ENCODE data around the gene CCDC159.

CCDC159 gene

DNA sequence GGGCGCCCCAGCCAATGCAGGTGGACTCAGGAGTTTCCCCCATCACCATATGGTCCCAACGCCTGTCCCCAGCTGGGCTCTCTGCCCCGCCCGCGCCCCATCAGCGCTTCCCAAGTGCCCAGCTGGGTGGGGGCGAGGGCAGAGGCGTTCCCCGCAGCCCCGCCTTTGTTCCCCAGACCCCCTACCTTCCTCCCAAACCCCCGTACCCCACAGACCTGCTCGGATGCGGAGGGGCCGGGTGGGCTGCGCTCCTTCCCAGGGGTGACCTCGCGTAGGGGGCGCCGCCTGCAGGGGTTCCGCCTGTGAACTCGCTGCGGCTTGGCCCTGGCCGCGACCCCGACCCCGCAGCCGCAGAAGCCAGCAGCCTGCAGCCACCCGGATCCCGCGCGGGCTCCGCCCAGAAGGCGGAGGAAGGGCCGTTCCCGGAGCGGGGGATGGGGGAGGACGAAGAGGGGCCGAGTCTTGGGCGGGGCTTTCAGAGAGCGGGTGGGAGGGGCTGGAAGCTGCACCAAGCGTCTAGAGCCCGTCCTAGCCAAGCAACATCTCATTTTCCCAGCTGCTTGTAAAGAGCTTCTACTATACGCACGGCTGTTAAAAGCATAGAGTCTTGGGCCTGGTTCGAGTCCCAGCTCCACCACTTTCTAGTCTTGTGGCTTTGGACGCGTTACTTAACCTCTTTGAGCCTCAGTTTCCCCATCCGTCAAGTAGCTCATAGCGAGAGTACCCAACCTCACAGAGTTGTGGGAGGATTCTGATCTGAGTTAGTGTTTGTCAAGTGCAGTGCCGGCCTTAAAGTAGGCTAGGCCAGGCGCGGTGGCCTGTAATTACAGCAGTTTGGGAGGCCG lies 6.8 kb upstream of the CCDC159 start, which contains the start of gene RAB3D (continued):
- no peak for TF ChIP-seq ZNF544 (tag by site-specific recombination; IDR thresholded peaks at IDR 0.05)
- TF ChIP-seq ZNF214 (tag by site-specific recombination; IDR thresholded peaks at IDR 0.05; ENCODE audit: borderline replicate concordance): no peak
- TF ChIP-seq, protein P1, sequence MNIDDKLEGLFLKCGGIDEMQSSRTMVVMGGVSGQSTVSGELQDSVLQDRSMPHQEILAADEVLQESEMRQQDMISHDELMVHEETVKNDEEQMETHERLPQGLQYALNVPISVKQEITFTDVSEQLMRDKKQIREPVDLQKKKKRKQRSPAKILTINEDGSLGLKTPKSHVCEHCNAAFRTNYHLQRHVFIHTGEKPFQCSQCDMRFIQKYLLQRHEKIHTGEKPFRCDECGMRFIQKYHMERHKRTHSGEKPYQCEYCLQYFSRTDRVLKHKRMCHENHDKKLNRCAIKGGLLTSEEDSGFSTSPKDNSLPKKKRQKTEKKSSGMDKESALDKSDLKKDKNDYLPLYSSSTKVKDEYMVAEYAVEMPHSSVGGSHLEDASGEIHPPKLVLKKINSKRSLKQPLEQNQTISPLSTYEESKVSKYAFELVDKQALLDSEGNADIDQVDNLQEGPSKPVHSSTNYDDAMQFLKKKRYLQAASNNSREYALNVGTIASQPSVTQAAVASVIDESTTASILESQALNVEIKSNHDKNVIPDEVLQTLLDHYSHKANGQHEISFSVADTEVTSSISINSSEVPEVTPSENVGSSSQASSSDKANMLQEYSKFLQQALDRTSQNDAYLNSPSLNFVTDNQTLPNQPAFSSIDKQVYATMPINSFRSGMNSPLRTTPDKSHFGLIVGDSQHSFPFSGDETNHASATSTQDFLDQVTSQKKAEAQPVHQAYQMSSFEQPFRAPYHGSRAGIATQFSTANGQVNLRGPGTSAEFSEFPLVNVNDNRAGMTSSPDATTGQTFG (tag by site-specific recombination; IDR thresholded peaks at IDR 0.05; ENCODE audit: borderline replicate concordance): no peak
- TF ChIP-seq ZNF76 (tag by site-specific recombination; IDR thresholded peaks at IDR 0.05; ENCODE audit: borderline replicate concordance, low read depth): no peak
- TF ChIP-seq IKZF3 (tag by site-specific recombination; IDR thresholded peaks at IDR 0.05): no peak
- TF ChIP-seq ZNF792 (tag by site-specific recombination; IDR thresholded peaks at IDR 0.05): no peak
- TF ChIP-seq ZFP37 (tag by site-specific recombination; IDR thresholded peaks at IDR 0.05): no peak
- TF ChIP-seq, protein P2, sequence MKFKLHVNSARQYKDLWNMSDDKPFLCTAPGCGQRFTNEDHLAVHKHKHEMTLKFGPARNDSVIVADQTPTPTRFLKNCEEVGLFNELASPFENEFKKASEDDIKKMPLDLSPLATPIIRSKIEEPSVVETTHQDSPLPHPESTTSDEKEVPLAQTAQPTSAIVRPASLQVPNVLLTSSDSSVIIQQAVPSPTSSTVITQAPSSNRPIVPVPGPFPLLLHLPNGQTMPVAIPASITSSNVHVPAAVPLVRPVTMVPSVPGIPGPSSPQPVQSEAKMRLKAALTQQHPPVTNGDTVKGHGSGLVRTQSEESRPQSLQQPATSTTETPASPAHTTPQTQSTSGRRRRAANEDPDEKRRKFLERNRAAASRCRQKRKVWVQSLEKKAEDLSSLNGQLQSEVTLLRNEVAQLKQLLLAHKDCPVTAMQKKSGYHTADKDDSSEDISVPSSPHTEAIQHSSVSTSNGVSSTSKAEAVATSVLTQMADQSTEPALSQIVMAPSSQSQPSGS (tag by site-specific recombination; IDR thresholded peaks at IDR 0.05; ENCODE audit: low read depth): no peak
- TF ChIP-seq ZNF521 (tag by site-specific recombination; IDR thresholded peaks at IDR 0.05): no peak
- TF ChIP-seq HOXD13 (CRISPR knock-in tag; IDR thresholded peaks at IDR 0.05; ENCODE audit: borderline replicate concordance): no peak
- peak; percentile 83 for TF ChIP-seq SP2 (tag by site-specific recombination; IDR thresholded peaks at IDR 0.05)
- TF ChIP-seq ZNF174 (tag by site-specific recombination; IDR thresholded peaks at IDR 0.05): no peak
- TF ChIP-seq ZNF514 (tag by site-specific recombination; IDR thresholded peaks at IDR 0.05): no peak
- TF ChIP-seq, protein P3, sequence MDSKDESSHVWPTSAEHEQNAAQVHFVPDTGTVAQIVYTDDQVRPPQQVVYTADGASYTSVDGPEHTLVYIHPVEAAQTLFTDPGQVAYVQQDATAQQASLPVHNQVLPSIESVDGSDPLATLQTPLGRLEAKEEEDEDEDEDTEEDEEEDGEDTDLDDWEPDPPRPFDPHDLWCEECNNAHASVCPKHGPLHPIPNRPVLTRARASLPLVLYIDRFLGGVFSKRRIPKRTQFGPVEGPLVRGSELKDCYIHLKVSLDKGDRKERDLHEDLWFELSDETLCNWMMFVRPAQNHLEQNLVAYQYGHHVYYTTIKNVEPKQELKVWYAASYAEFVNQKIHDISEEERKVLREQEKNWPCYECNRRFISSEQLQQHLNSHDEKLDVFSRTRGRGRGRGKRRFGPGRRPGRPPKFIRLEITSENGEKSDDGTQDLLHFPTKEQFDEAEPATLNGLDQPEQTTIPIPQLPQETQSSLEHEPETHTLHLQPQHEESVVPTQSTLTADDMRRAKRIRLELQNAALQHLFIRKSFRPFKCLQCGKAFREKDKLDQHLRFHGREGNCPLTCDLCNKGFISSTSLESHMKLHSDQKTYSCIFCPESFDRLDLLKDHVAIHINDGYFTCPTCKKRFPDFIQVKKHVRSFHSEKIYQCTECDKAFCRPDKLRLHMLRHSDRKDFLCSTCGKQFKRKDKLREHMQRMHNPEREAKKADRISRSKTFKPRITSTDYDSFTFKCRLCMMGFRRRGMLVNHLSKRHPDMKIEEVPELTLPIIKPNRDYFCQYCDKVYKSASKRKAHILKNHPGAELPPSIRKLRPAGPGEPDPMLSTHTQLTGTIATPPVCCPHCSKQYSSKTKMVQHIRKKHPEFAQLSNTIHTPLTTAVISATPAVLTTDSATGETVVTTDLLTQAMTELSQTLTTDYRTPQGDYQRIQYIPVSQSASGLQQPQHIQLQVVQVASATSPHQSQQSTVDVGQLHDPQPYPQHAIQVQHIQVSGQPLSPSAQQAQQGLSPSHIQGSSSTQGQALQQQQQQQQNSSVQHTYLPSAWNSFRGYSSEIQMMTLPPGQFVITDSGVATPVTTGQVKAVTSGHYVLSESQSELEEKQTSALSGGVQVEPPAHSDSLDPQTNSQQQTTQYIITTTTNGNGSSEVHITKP (tag by site-specific recombination; IDR thresholded peaks at IDR 0.05): 0 out of 2 replicates have a peak, but pooled peaks have one; percentile 55
- no peak for TF ChIP-seq ZNF623 (tag by site-specific recombination; IDR thresholded peaks at IDR 0.05)
- peak; percentile 63; the same call in 1 of the 2 replicates for TF ChIP-seq BCL11B (tag by site-specific recombination; IDR thresholded peaks at IDR 0.05; ENCODE audit: low read depth)
- no peak for TF ChIP-seq ZNF239 (tag by site-specific recombination; IDR thresholded peaks at IDR 0.05)
- no peak; the same call in 1 of the 2 replicates for TF ChIP-seq ZNF629 (tag by site-specific recombination; IDR thresholded peaks at IDR 0.05)
- TF ChIP-seq ZNF157 (tag by site-specific recombination; IDR thresholded peaks at IDR 0.05): no peak
- no peak for TF ChIP-seq SETDB1 (IDR thresholded peaks at IDR 0.05; ENCODE audit: insufficient read length, low read length)
- no peak for TF ChIP-seq ZNF560 (tag by site-specific recombination; IDR thresholded peaks at IDR 0.05; ENCODE audit: borderline replicate concordance)
- no peak for TF ChIP-seq HOXC10 (CRISPR knock-in tag; IDR thresholded peaks at IDR 0.05)
- TF ChIP-seq ZNF571 (tag by site-specific recombination; IDR thresholded peaks at IDR 0.05): no peak
- TF ChIP-seq ZNF211 (tag by site-specific recombination; IDR thresholded peaks at IDR 0.05; ENCODE audit: low read depth): no peak
- TF ChIP-seq ZFP69B (tag by site-specific recombination; IDR thresholded peaks at IDR 0.05): no peak
- TF ChIP-seq ZNF473 (tag by site-specific recombination; IDR thresholded peaks at IDR 0.05): no peak
- TF ChIP-seq ZSCAN23 (tag by site-specific recombination; IDR thresholded peaks at IDR 0.05): no peak
- TF ChIP-seq RBAK (tag by site-specific recombination; IDR thresholded peaks at IDR 0.05): no peak
- no peak for TF ChIP-seq ZNF701 (tag by site-specific recombination; IDR thresholded peaks at IDR 0.05)
- peak; percentile 37; the same call in 1 of the 2 replicates for TF ChIP-seq OSR2 (tag by site-specific recombination; IDR thresholded peaks at IDR 0.05)
- no peak for TF ChIP-seq ZNF624 (tag by site-specific recombination; IDR thresholded peaks at IDR 0.05)
- TF ChIP-seq, protein P4, sequence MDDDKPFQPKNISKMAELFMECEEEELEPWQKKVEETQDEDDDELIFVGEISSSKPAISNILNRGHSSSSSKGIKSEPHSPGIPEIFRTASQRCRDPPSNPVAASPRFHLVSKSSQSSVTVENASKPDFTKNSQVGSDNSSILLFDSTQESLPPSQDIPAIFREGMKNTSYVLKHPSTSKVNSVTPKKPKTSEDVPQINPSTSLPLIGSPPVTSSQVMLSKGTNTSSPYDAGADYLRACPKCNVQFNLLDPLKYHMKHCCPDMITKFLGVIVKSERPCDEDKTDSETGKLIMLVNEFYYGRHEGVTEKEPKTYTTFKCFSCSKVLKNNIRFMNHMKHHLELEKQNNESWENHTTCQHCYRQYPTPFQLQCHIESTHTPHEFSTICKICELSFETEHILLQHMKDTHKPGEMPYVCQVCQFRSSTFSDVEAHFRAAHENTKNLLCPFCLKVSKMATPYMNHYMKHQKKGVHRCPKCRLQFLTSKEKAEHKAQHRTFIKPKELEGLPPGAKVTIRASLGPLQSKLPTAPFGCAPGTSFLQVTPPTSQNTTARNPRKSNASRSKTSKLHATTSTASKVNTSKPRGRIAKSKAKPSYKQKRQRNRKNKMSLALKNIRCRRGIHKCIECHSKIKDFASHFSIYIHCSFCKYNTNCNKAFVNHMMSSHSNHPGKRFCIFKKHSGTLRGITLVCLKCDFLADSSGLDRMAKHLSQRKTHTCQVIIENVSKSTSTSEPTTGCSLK (tag by site-specific recombination; IDR thresholded peaks at IDR 0.05): no peak
